ENCODE measurements around the gene DOCK8.

DOCK8 gene

GRCh38 chr9:278651-279050 is 64.0 kb downstream of the DOCK8 start:
- Histone ChIP-seq H2AFZ (ENCODE audit: low read length) (no peak overlapping the region), H3K27ac (ENCODE audit: low read length) (no peak overlapping the region)
- DNase-seq, result no peak

GRCh38 chr9:279674-280073 is 65.0 kb downstream of the DOCK8 start:
- no peak overlapping the region for H3K27ac ChIP-seq (ENCODE audit: low read length)
- H2AFZ ChIP-seq (ENCODE audit: low read length), result no peak overlapping the region
- H3F3A ChIP-seq (ENCODE audit: insufficient read depth, low read length), result no peaks in the 10 kb centered on the region
- H3K4me2 ChIP-seq (ENCODE audit: low read depth, low read length), result no peak overlapping the region
- H3K36me3 ChIP-seq (replicated peaks; ENCODE audit: insufficient read depth, low read length), result no peaks in the 10 kb centered on the region
- H3K9ac ChIP-seq (ENCODE audit: low read length), result no peak overlapping the region
- no peaks in the 10 kb centered on the region for H3K27me3 ChIP-seq (replicated peaks; ENCODE audit: insufficient read depth, low read length)
- DNase-seq, result no peak
- no peak for TF ChIP-seq EZH2phosphoT487 (IDR thresholded peaks at IDR 0.05; ENCODE audit: low read length)
- TF ChIP-seq EZH2 (optimal IDR thresholded peaks at IDR 0.05; ENCODE audit: low read depth, low read length), result no peak
- no peak for TF ChIP-seq CTCF (IDR thresholded peaks at IDR 0.05; ENCODE audit: low read length)
- no peak overlapping the region for H3K4me3 ChIP-seq (ENCODE audit: low read length)
- no peaks in the 10 kb centered on the region for H3K4me1 ChIP-seq (ENCODE audit: low read length)
- H3K79me2 ChIP-seq (ENCODE audit: low read length), result peaks cover 84% of the 10 kb centered on the region
- no peaks in the 10 kb centered on the region for H3K9me3 ChIP-seq (replicated peaks; ENCODE audit: insufficient read depth, low read length)
- no peaks in the 10 kb centered on the region for H4K20me1 ChIP-seq (ENCODE audit: insufficient read depth, low read length)
- H3K9me2 ChIP-seq (replicated peaks; ENCODE audit: insufficient read depth, low read length), result no peaks in the 10 kb centered on the region

More at GRCh38 chr9:278651-279050, 64.0 kb downstream of the DOCK8 start:
- no peak for TF ChIP-seq EZH2phosphoT487 (IDR thresholded peaks at IDR 0.05; ENCODE audit: low read length)
- no peak for TF ChIP-seq CTCF (IDR thresholded peaks at IDR 0.05; ENCODE audit: low read length)
- no peak for TF ChIP-seq EZH2 (optimal IDR thresholded peaks at IDR 0.05; ENCODE audit: low read depth, low read length)
- Histone ChIP-seq H4K20me1 (ENCODE audit: insufficient read depth, low read length) (no peaks in the 10 kb centered on the region), H3K4me2 (ENCODE audit: low read depth, low read length) (no peak overlapping the region), H3K9ac (ENCODE audit: low read length) (no peak overlapping the region), H3K79me2 (ENCODE audit: low read length) (peaks cover 88% of the 10 kb centered on the region), H3F3A (ENCODE audit: insufficient read depth, low read length) (no peaks in the 10 kb centered on the region), H3K9me3 (replicated peaks; ENCODE audit: insufficient read depth, low read length) (no peaks in the 10 kb centered on the region), H3K4me3 (ENCODE audit: low read length) (no peak overlapping the region), H3K36me3 (replicated peaks; ENCODE audit: insufficient read depth, low read length) (no peaks in the 10 kb centered on the region), H3K27me3 (replicated peaks; ENCODE audit: insufficient read depth, low read length) (no peaks in the 10 kb centered on the region), H3K4me1 (ENCODE audit: low read length) (0 out of 2 replicates have a peak, but pooled peaks cover 2% of the 10 kb centered on the region), H3K9me2 (replicated peaks; ENCODE audit: insufficient read depth, low read length) (no peaks in the 10 kb centered on the region)

GRCh38 chr9:281741-282645 is 67.3 kb downstream of the DOCK8 start:
- Histone ChIP-seq H3K9me2 (replicated peaks; ENCODE audit: insufficient read depth, low read length) (no peaks in the 10 kb centered on the region), H3F3A (ENCODE audit: insufficient read depth, low read length) (no peaks in the 10 kb centered on the region), H3K9ac (ENCODE audit: low read length) (no peak overlapping the region), H3K4me3 (ENCODE audit: low read length) (no peak overlapping the region), H3K9me3 (replicated peaks; ENCODE audit: insufficient read depth, low read length) (no peaks in the 10 kb centered on the region), H3K27me3 (replicated peaks; ENCODE audit: insufficient read depth, low read length) (no peaks in the 10 kb centered on the region), H3K36me3 (replicated peaks; ENCODE audit: insufficient read depth, low read length) (no peaks in the 10 kb centered on the region; the same call in 1 of the 2 replicates), H4K20me1 (ENCODE audit: insufficient read depth, low read length) (no peaks in the 10 kb centered on the region), H3K4me1 (ENCODE audit: low read length) (no peaks in the 10 kb centered on the region), H2AFZ (ENCODE audit: low read length) (no peak overlapping the region), H3K4me2 (ENCODE audit: low read depth, low read length) (no peak overlapping the region), H3K27ac (ENCODE audit: low read length) (no peak overlapping the region), H3K79me2 (ENCODE audit: low read length) (peaks cover 67% of the 10 kb centered on the region)
- no peak for TF ChIP-seq CTCF (IDR thresholded peaks at IDR 0.05; ENCODE audit: low read length)
- no peak for TF ChIP-seq EZH2 (optimal IDR thresholded peaks at IDR 0.05; ENCODE audit: low read depth, low read length)
- TF ChIP-seq EZH2phosphoT487 (IDR thresholded peaks at IDR 0.05; ENCODE audit: low read length), result no peak
- DNase-seq, result no peak
